ENCODE data around the gene PDLIM3.

Gene PDLIM3

GRCh38 chr4:185565696-185566095 lies 30.4 kb upstream of the PDLIM3 start:
- Histone ChIP-seq H4K20me1 (ENCODE audit: low read depth, low read length) (no peaks in the 10 kb centered on the region), H3K79me2 (ENCODE audit: insufficient read depth, low read length) (no peaks in the 10 kb centered on the region), H3K9me3 (ENCODE audit: insufficient read depth, low read length) (no peaks in the 10 kb centered on the region), H3K9me2 (replicated peaks; ENCODE audit: insufficient read depth, low read length) (no peaks in the 10 kb centered on the region), H3K27ac (ENCODE audit: low read depth, low read length) (no peak overlapping the region), H3K27me3 (ENCODE audit: low read length) (no peaks in the 10 kb centered on the region), H3K36me3 (ENCODE audit: low read length) (no peaks in the 10 kb centered on the region), H3K4me3 (ENCODE audit: insufficient read depth, low read length, poor library complexity, severe bottlenecking) (no peak overlapping the region), H2AFZ (ENCODE audit: low read depth, low read length, severe bottlenecking) (no peak overlapping the region), H3K9ac (ENCODE audit: low read length) (no peak overlapping the region), H3K4me2 (ENCODE audit: low read depth, low read length, poor library complexity, severe bottlenecking) (no peak overlapping the region), H3F3A (ENCODE audit: insufficient read depth) (no peaks in the 10 kb centered on the region)
- TF ChIP-seq EZH2phosphoT487 (conservative IDR thresholded peaks at IDR 0.05; ENCODE audit: low read length) (no peak), CTCF (IDR thresholded peaks at IDR 0.05; ENCODE audit: insufficient read depth, low read length, poor library complexity, severe bottlenecking) (no peak)

GRCh38 chr4:185564349-185564748 lies 29.0 kb upstream of the PDLIM3 start:
- no peaks in the 10 kb centered on the region for H3K36me3 ChIP-seq (ENCODE audit: low read length)
- no peaks in the 10 kb centered on the region for H3K79me2 ChIP-seq (ENCODE audit: insufficient read depth, low read length)
- H3K9ac ChIP-seq (ENCODE audit: low read length), result no peak overlapping the region
- no peaks in the 10 kb centered on the region for H4K20me1 ChIP-seq (ENCODE audit: low read depth, low read length)
- TF ChIP-seq EZH2phosphoT487 (conservative IDR thresholded peaks at IDR 0.05; ENCODE audit: low read length) (no peak), CTCF (IDR thresholded peaks at IDR 0.05; ENCODE audit: insufficient read depth, low read length, poor library complexity, severe bottlenecking) (no peak)
- H3K4me3 ChIP-seq (ENCODE audit: insufficient read depth, low read length, poor library complexity, severe bottlenecking), result no peak overlapping the region
- no peaks in the 10 kb centered on the region for H3K9me2 ChIP-seq (replicated peaks; ENCODE audit: insufficient read depth, low read length)
- H3K9me3 ChIP-seq (ENCODE audit: insufficient read depth, low read length), result no peaks in the 10 kb centered on the region
- H2AFZ ChIP-seq (ENCODE audit: low read depth, low read length, severe bottlenecking), result no peak overlapping the region
- no peak overlapping the region for H3K27ac ChIP-seq (ENCODE audit: low read depth, low read length)
- H3K4me2 ChIP-seq (ENCODE audit: low read depth, low read length, poor library complexity, severe bottlenecking), result no peak overlapping the region
- H3F3A ChIP-seq (ENCODE audit: insufficient read depth), result no peaks in the 10 kb centered on the region
- H3K27me3 ChIP-seq (ENCODE audit: low read length), result no peaks in the 10 kb centered on the region

GRCh38 chr4:185562531-185562930 lies 27.2 kb upstream of the PDLIM3 start:
- no peaks in the 10 kb centered on the region for H4K20me1 ChIP-seq (ENCODE audit: low read depth, low read length)
- no peaks in the 10 kb centered on the region for H3F3A ChIP-seq (ENCODE audit: insufficient read depth)
- no peak for TF ChIP-seq EZH2phosphoT487 (conservative IDR thresholded peaks at IDR 0.05; ENCODE audit: low read length)
- no peak for TF ChIP-seq CTCF (IDR thresholded peaks at IDR 0.05; ENCODE audit: insufficient read depth, low read length, poor library complexity, severe bottlenecking)
- H3K27me3 ChIP-seq (ENCODE audit: low read length), result no peaks in the 10 kb centered on the region
- H3K36me3 ChIP-seq (ENCODE audit: low read length), result no peaks in the 10 kb centered on the region
- no peak overlapping the region for H3K4me3 ChIP-seq (ENCODE audit: insufficient read depth, low read length, poor library complexity, severe bottlenecking)
- no peaks in the 10 kb centered on the region for H3K9me2 ChIP-seq (replicated peaks; ENCODE audit: insufficient read depth, low read length)
- no peaks in the 10 kb centered on the region for H3K9me3 ChIP-seq (ENCODE audit: insufficient read depth, low read length)
- H3K9ac ChIP-seq (ENCODE audit: low read length), result no peak overlapping the region
- H3K4me2 ChIP-seq (ENCODE audit: low read depth, low read length, poor library complexity, severe bottlenecking), result no peak overlapping the region
- H2AFZ ChIP-seq (ENCODE audit: low read depth, low read length, severe bottlenecking), result no peak overlapping the region
- no peak overlapping the region for H3K27ac ChIP-seq (ENCODE audit: low read depth, low read length)
- H3K79me2 ChIP-seq (ENCODE audit: insufficient read depth, low read length), result no peaks in the 10 kb centered on the region
